GM12878 (cell line): ENCODE measurements around the gene PCK2.

Experiments used
- MEF2B ChIP-seq: fragments of 450-650 bp; IDR thresholded peaks from 2 replicates; pipeline ENCODE4 v1.6.1; 2018; ENCODE audit warnings: mild to moderate bottlenecking, moderate library complexity; ENCODE audit not compliant: partially characterized antibody, poor library complexity, severe bottlenecking
- POLR2A ChIP-seq: IDR thresholded peaks from 2 replicates; pipeline ENCODE4 v1.6.1; 2011; ENCODE audit warnings: low read depth, mild to moderate bottlenecking, low read length
- RAD51 ChIP-seq: fragments of 450-650 bp; IDR thresholded peaks from 2 replicates; pipeline ENCODE4 v1.6.1; 2016; ENCODE audit warnings: moderate library complexity, mild to moderate bottlenecking, inconsistent platforms
- SMC3 ChIP-seq: IDR thresholded peaks from 2 replicates; pipeline ENCODE4 v1.6.1; 2011; ENCODE audit warnings: low read length, improper control_type of control experiment, borderline replicate concordance
- TF ChIP-seq, protein P1 (sequence below), 3 experiments: IDR thresholded peaks in 2 of 3; conservative IDR thresholded peaks in 1 of 3; 2 replicates each; pipeline ENCODE4 v1.5.1; 2011; ENCODE audit warnings: low read depth in 3 of 3, low read length in 3 of 3, mild to moderate bottlenecking in 3 of 3, control low read depth in 2 of 3, moderate library complexity in 2 of 3, inconsistent platforms in 1 of 3, mixed read lengths in 1 of 3; ENCODE audit not compliant: control insufficient read depth in 2 of 3, insufficient read depth in 1 of 3; ENCODE audit errors: extremely low read depth in 1 of 3

DNA sequence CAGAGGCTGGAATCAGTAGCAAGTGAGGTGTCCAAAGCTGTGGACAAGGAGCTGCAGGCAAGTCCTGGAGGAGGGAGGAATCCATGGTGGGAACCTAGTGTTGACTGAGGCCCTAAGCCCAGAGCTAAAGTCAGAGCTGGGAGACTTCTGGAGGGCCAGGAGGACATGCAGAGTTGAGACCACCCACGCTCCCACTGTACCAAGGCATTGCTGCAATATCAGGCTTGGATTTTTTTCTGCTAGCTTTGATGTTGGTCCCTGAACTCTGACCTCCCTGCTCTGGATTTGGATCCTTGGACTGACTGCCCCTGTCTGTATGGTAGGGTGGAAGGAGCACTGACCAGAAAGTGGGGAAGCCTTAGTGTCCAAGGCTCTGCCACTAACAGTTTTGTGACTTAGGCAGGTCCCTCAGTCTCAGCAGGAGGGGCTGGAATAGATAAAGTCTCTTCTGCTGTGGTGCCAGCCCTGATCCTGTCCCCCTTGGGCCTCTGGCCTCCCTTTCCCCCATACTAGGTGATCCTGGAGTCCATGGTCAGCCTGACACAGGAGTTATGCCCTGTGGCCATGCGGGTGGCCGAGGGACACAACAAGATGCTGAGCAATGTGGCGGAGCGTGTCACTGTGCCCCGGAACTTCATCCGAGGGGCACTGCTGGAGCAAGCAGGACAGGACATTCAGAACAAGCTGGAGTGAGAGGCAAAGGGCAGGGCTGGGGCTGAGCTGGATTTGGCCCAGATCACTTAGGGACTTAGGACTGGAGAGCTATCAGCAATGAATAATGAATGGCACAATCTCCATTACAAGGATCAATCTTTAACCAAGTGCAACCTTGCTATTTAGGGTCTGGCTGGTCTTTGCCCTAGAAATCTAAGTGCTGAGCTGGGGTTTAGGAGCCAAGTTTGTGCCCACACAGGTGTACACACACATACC, 32.9 kb upstream of the PCK2 start:
- TF ChIP-seq RAD51 (no peak), POLR2A (no peak), MEF2B (no peak), SMC3 (no peak)
- TF ChIP-seq, protein P1, sequence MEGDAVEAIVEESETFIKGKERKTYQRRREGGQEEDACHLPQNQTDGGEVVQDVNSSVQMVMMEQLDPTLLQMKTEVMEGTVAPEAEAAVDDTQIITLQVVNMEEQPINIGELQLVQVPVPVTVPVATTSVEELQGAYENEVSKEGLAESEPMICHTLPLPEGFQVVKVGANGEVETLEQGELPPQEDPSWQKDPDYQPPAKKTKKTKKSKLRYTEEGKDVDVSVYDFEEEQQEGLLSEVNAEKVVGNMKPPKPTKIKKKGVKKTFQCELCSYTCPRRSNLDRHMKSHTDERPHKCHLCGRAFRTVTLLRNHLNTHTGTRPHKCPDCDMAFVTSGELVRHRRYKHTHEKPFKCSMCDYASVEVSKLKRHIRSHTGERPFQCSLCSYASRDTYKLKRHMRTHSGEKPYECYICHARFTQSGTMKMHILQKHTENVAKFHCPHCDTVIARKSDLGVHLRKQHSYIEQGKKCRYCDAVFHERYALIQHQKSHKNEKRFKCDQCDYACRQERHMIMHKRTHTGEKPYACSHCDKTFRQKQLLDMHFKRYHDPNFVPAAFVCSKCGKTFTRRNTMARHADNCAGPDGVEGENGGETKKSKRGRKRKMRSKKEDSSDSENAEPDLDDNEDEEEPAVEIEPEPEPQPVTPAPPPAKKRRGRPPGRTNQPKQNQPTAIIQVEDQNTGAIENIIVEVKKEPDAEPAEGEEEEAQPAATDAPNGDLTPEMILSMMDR (IDR thresholded peaks at IDR 0.05 in 2 of 3, conservative IDR thresholded peaks at IDR 0.05 in 1 of 3; ENCODE audit: control insufficient read depth in 2 of 3, extremely low read depth in 1 of 3, insufficient read depth in 1 of 3, low read depth in 3 of 3, low read length in 3 of 3): no peak
